Left renal cortex interstitium (tissue), 4 donors: ENCODE data around the gene IQCF2. TPM values are rescaled to one million over a fixed set of nuclear protein-coding genes. Genes with fewer than 3 reads are reported as not detected.
"Not testable (repeated sequence)": the region's sequence is repeated elsewhere in the genome, so short reads cannot be mapped to it uniquely, and the experiment has no call there.

Experiments
- DNase-seq, 4 donors: peaks; one replicate each; pipeline ENCODE4 v3.0.0-alpha.2; 2013; ENCODE audit warnings: low read depth in 4 of 4, low spot score in 2 of 4, missing footprints in 1 of 4
- polyA plus RNA-seq, 4 donors: library from polyadenylated mRNA; unstranded; fragments of 120-200 nt; gene quantifications; one replicate each; pipeline ENCODE4 v1.2.1, GENCODE V29; 2013; ENCODE audit not compliant: insufficient read length in 4 of 4

The IQCF2 gene
- polyA plus RNA-seq, 4 donors: not detected

GRCh38 chr3:51875501-51875900 is 14.1 kb downstream of the IQCF2 start, which contains the start of gene IQCF5:
Gene IQCF5 (minus strand): TSS chr3:51875601. CDS start chr3:51875531, 70 bp downstream.
- no peak for DNase-seq

- DNase-seq: no peak
Measured at GRCh38 chr3:51876186-51876585, 14.8 kb downstream of the IQCF2 start.

DNA sequence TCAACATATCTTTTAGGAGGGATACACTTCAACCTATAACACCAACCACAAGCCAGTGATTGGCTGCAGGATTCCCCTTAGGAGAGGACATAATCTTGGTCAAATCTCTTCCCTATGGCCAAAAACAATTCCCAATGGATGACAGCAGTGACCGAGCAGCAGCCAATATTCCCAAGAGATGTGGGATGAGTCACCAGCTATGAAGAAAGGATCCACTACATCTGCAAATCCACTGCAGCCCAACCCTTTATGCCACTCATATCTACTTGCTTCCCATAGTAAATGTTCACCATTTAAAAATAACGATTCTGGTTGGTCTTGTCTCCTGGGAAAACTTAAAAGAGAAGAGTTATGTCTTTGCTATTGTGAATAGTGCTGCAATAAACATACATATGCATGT is 18.5 kb downstream of the IQCF2 start:
- DNase-seq: no peak

GRCh38 chr3:51886447-51886846 is 25.0 kb downstream of the IQCF2 start:
- DNase-seq: no peak

- no peak for DNase-seq
Measured at GRCh38 chr3:51887620-51888019, 26.2 kb downstream of the IQCF2 start.

DNA sequence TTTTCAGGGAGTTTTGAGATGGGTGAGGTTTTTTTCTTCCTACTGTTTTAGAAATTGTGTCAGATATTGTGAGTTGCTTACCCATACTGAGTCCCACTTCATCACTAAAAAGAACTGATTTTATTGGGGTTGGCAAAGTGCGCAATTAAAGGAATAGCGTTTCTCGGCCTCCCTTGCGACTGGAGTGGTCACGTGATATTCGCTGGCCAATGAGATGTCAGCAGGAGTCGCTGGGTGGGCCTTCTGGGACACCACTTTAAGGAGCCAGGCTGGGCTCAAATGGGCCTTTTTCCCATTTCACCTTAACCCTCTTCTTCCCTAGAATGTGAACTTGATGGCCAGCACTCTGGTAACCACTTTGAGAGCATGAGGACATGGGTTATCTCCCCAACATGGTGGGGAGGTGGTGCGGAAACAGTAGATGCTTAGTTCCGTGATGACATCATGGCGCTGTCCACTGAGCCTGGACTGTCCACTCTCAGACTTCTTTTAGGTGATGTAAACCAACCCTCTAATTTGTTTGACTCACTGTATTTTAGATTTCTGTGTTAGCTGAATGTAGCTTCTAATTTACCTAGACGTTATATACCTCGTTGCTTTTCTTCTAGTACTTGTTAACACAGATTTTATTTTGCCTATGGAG is 27.2 kb downstream of the IQCF2 start:
- no peak for DNase-seq

DNA sequence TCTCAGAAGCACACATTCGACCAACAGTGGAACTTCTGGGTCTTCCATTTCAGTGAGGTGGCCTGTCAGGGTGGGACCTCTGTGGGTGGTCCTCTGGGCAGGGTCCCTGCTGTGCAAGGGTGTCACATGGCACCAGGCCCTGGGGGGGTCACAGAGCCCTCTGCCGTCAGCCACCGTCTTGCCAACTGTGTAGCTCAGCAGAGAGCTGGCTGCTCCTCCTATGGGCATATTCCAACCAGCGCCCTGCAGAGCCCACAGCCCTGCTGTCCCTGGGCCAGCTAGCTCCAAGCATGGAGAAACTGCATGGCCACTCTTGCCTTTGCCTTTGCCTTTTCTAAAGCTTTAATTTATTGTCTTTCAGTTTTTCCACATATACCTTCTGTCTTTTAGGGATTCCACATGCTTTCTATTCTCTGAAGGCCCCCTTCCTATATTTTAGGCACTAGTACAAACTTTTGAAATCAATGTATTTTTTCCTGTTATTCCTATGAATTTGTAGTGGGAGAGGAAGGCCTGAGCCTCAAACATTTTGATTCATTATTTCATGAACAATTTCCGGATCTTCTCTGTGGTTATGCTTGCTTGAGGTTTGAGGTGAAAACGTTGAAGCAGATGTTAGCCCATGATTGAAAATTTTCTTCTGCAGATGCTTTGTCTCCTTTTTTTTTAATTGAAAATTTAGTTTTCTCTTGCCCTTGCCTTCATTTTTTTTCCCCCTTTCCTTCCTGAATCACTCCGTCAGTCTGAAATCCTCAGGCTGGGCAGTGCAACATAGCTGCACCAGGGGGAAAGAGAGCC is 30.0 kb downstream of the IQCF2 start:
- DNase-seq: no peak

- DNase-seq: no peak
Measured at GRCh38 chr3:51894391-51894790, 33.0 kb downstream of the IQCF2 start.

GRCh38 chr3:51894939-51895338 is 33.5 kb downstream of the IQCF2 start:
- no peak for DNase-seq

- DNase-seq: no peak
Measured at GRCh38 chr3:51896607-51897305, 35.3 kb downstream of the IQCF2 start.

DNA sequence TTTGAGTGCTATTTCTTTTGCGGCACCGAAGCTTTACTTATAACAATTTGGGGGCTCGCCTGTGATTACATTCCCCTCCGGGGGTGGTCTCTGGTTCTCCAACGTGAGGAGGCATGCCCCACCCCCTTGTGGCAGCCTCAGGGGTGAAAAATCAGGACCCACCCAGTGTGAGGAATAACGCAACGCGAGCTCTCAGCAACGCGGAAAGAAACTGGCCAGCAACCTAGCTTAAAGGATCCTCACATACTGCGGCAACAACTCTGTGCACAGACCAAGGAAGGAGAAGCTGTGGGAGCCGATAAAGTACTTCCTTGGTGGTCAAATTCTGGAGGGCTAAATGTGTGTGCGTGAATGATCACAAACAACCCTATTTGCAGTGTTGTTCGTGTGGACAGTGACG is 36.0 kb downstream of the IQCF2 start:
- DNase-seq: no peak

DNA sequence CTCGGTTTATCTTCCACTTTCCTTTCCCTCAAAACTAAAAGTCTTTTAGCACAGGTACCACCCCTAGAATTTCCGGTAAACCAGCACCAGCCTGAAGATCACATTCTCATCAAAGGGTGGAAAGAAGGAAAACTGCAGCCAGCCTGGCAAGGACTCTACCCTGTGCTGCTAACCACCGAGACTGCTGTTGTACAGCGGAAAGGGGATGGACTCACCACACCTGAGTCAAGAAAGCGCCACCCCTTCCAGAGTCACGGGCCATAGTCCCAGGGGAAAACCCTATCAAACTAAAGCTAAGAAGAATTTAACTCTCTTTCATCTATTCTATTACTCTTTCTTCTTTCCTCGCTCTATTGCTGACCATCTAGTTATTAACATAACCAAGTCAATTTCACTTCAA is 38.6 kb downstream of the IQCF2 start:
- not testable (repeated sequence) for DNase-seq

- DNase-seq: not testable (repeated sequence)
Measured at GRCh38 chr3:51902361-51902760, 40.9 kb downstream of the IQCF2 start.

DNA sequence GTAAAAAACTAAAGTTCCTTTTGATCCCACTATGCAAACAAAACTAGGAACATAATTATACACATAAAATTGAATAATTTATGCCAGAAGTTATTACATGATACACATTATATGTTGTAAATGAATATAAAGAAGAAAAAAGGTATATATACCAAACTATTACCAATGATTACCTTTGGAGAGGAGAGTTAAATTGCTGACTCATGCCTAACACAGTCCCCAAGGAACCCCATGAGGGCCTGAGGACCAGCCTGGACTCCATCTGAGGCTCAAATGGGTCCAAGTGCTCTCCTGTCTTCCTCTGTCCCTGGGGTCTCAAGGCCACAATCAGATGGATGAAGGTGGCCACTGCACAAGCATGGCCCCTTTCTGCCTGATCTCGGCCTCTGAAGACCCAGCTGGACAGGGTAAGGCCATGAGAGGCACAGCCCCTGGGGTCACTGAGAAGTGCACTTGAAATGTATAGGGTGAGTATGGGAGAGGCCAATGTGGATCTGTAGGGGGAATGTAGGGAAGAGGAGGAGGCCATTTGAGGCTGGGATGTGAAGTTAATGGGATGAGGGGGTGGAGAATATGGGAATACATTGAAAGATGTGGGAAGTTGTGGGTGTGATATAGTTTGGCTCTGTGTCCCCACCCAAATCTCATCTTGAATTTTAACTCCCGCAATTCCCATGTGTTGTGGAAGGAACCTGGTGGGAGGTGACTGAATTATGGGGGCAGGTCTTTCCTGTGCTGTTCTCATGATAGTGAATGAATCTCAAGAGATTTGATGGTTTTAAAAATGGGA is 42.8 kb downstream of the IQCF2 start:
- DNase-seq: no peak

DNA sequence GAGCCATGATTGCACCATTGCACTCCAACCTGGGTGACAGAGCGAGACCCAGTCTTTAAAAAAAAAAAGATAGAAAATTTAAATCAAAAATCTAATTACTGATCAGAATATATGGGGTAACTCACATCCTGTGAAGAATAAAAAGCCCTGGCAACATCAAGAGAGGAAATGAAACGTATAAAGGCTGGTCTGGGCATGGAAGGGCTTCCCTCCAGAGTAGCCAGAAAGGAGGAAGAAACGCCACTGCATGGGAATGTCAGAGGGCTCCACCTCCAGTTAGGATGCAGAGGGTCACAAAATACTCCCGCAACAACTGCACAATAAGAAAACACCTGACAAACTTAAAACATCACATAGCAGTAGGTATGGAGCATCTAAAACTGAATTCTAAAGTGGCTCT is 46.6 kb downstream of the IQCF2 start:
- DNase-seq: no peak

Other genes starting within 250 kb of the IQCF2 start
- gene TEX264, start 190.4 kb upstream of the IQCF2 start, polyA plus RNA-seq: 10 to 100 TPM; 60.2 to 76.8 (median 66.8) TPM
- under 1 TPM; 0.51 to 0.73 (median 0.59) TPM for gene GRM2, start 154.5 kb upstream of the IQCF2 start, polyA plus RNA-seq
- gene IQCF6, start 82.4 kb upstream of the IQCF2 start, polyA plus RNA-seq: not detected
- gene IQCF5, start 14.0 kb downstream of the IQCF2 start, polyA plus RNA-seq: not detected
- not detected for gene IQCF1, start 41.7 kb downstream of the IQCF2 start, polyA plus RNA-seq
- gene RRP9, start 80.3 kb downstream of the IQCF2 start, polyA plus RNA-seq: 10 to 100 TPM; 18.0 to 24.5 (median 21.3) TPM
- 10 to 100 TPM; 14.6 to 22.7 (median 20.0) TPM for gene PARP3, start 80.7 kb downstream of the IQCF2 start, polyA plus RNA-seq
- under 1 TPM; 0.37 to 0.83 (median 0.59) TPM for gene GPR62, start 93.8 kb downstream of the IQCF2 start, polyA plus RNA-seq
- gene PCBP4, start 105.8 kb downstream of the IQCF2 start, polyA plus RNA-seq: 10 to 100 TPM; 51.1 to 83.6 (median 70.1) TPM
- gene ABHD14B, start 112.4 kb downstream of the IQCF2 start, polyA plus RNA-seq: 10 to 100 TPM; 82.8 to 96.5 (median 85.3) TPM
- 10 to 100 TPM; 24.2 to 36.6 (median 29.8) TPM for gene ABHD14A, start 113.4 kb downstream of the IQCF2 start, polyA plus RNA-seq
- 100 to 1,000 TPM in 3 of 4 donors, 10 to 100 TPM in 1; 98.5 to 137 (median 115) TPM for gene ACY1, start 121.9 kb downstream of the IQCF2 start, polyA plus RNA-seq
- 1,000 to 10,000 TPM; 1,583 to 1,933 (median 1,778) TPM for gene RPL29, start 134.3 kb downstream of the IQCF2 start, polyA plus RNA-seq
- gene DUSP7, start 195.0 kb downstream of the IQCF2 start, polyA plus RNA-seq: 10 to 100 TPM; 14.6 to 21.5 (median 18.2) TPM